ENCODE measurements around the gene CCNYL1. TPM values are rescaled to one million over a fixed set of nuclear protein-coding genes. Genes with fewer than 3 reads are reported as not detected.
"Not testable (repeated sequence)": the region's sequence is repeated elsewhere in the genome, so short reads cannot be mapped to it uniquely, and the experiment has no call there.

The CCNYL1 gene
- total RNA-seq, 1 donor from 2014 or later = 18.0 TPM

DNA sequence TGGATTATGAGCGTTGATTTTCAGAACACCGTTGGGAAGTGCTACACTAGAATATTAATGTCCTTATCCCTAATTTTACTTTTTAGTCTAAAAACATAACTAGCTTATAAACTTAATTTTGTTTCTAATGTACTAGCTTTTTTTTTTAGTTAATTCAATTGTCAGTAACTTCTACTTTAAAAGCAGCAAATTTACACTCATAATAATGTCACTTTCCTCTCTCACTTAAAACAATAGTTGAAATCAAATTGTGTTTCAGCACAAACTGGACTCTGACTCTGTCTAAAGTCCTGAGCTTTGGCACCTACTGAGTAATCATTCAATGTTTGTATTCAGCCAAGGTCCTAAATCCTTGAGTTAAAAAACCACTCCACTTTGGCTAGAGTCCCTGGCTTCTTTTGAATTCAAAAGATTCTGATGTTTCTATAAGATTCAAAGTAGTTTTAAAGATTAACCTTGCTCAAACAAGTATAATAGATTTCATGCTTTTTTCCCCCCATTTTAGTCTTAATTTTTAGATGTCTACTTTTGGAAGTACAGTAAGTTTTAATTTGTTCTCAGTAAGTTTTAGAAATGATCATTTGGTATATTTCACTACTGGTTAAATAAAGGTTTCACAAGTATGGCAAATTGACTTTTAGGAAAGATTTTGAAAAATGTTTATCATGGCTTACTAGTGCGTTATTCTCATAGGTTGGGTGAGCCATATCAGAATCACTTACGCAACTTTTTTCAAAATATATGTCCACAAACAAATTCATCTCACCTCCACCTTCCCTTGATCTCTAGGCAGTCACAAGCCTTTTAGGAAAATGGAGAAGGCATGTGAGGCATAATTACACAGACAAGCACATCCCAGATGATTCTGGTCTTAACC is 23.4 kb downstream of the CCNYL1 start:
- H3K36me3 Mint-ChIP-seq (ENCODE audit: unreplicated experiment) = no peaks in the 10 kb centered on the region
- H3K27ac Mint-ChIP-seq (ENCODE audit: unreplicated experiment) = no peak overlapping the region
- no peaks in the 10 kb centered on the region for H3K27me3 Mint-ChIP-seq (ENCODE audit: unreplicated experiment)
- no peak overlapping the region for H3K4me3 Mint-ChIP-seq (ENCODE audit: unreplicated experiment)
- TF ChIP-seq, protein P1, sequence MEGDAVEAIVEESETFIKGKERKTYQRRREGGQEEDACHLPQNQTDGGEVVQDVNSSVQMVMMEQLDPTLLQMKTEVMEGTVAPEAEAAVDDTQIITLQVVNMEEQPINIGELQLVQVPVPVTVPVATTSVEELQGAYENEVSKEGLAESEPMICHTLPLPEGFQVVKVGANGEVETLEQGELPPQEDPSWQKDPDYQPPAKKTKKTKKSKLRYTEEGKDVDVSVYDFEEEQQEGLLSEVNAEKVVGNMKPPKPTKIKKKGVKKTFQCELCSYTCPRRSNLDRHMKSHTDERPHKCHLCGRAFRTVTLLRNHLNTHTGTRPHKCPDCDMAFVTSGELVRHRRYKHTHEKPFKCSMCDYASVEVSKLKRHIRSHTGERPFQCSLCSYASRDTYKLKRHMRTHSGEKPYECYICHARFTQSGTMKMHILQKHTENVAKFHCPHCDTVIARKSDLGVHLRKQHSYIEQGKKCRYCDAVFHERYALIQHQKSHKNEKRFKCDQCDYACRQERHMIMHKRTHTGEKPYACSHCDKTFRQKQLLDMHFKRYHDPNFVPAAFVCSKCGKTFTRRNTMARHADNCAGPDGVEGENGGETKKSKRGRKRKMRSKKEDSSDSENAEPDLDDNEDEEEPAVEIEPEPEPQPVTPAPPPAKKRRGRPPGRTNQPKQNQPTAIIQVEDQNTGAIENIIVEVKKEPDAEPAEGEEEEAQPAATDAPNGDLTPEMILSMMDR (IDR thresholded peaks at IDR 0.05; ENCODE audit: partially characterized antibody, unreplicated experiment) = no peak
- no peaks in the 10 kb centered on the region for H3K4me1 Mint-ChIP-seq (ENCODE audit: low read depth, unreplicated experiment)
- no peaks in the 10 kb centered on the region for H3K9me3 Mint-ChIP-seq (ENCODE audit: unreplicated experiment)
- DNase-seq = no peak

DNA sequence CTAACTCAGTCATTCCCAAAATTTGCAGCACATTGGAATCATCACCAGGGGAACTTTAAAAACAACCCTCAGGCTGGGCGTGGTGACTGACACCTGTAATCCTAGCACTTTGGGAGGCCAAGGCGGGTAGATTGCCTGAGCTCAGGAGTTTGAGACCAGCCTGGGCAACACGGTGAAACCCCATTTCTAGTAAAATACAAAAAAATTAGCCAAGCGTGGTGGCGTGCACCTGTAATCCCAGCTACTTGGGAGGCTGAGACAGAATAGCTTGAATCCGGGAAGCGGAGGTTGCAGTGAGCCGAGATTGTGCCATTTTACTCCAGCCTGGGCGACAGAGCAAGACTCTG is 24.0 kb downstream of the CCNYL1 start:
- H3K27ac Mint-ChIP-seq (ENCODE audit: unreplicated experiment); H3K27me3 Mint-ChIP-seq (ENCODE audit: unreplicated experiment): not testable (repeated sequence)

DNA sequence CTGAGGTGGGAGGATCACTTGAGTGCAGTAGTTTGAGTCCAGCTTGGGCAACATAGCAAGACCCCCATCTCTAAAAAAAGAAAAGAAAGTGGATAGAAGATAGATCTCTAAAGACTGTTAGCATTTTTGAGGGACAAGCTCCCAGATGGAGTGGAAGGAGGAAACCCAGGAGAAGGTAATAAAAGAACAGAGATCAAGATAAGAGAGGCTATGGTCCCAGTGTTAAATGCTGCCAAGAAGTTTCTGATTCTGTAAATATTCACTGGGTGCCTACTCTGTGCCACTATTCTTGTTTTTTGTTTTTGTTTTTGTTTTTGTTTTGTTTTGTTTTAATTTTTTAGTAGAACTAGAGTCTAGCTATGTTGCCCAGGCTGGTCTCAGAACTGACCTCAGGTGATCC is 32.1 kb downstream of the CCNYL1 start:
- Mint-ChIP-seq H3K27me3 (ENCODE audit: unreplicated experiment) (no peaks in the 10 kb centered on the region), H3K4me3 (ENCODE audit: unreplicated experiment) (no peak overlapping the region), H3K27ac (ENCODE audit: unreplicated experiment) (no peak overlapping the region), H3K4me1 (ENCODE audit: low read depth, unreplicated experiment) (no peaks in the 10 kb centered on the region), H3K9me3 (ENCODE audit: unreplicated experiment) (no peaks in the 10 kb centered on the region), H3K36me3 (ENCODE audit: unreplicated experiment) (no peaks in the 10 kb centered on the region)
- TF ChIP-seq, protein P1 (IDR thresholded peaks at IDR 0.05; ENCODE audit: partially characterized antibody, unreplicated experiment) = no peak
- DNase-seq = no peak

More for the DNA sequence above, 24.0 kb downstream of the CCNYL1 start:
- H3K9me3 Mint-ChIP-seq (ENCODE audit: unreplicated experiment); DNase-seq; H3K4me3 Mint-ChIP-seq (ENCODE audit: unreplicated experiment); H3K36me3 Mint-ChIP-seq (ENCODE audit: unreplicated experiment); H3K4me1 Mint-ChIP-seq (ENCODE audit: low read depth, unreplicated experiment): not testable (repeated sequence)

DNA sequence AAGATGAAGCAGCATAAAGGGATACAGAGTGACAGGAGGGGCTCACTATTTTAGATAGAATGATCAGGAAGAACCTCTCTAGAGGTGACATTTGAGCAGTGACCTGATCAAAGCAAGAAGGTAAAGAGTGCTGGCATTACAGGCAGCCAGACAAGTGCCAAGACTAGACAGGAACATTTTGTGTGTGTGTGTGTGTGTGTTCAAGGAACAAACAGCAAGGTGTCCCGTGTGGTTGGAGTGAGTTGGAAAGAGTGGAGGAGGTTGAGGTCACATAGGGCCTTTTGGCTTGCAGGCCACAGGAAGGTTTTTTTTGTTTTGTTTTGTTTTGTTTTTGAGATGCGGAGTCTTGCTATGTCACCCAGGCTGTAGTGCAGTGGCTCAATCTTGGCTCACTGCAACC is 32.6 kb downstream of the CCNYL1 start:
- Mint-ChIP-seq H3K9me3 (ENCODE audit: unreplicated experiment) (no peaks in the 10 kb centered on the region), H3K36me3 (ENCODE audit: unreplicated experiment) (no peaks in the 10 kb centered on the region)
- TF ChIP-seq, protein P1 (IDR thresholded peaks at IDR 0.05; ENCODE audit: partially characterized antibody, unreplicated experiment) = no peak

DNA sequence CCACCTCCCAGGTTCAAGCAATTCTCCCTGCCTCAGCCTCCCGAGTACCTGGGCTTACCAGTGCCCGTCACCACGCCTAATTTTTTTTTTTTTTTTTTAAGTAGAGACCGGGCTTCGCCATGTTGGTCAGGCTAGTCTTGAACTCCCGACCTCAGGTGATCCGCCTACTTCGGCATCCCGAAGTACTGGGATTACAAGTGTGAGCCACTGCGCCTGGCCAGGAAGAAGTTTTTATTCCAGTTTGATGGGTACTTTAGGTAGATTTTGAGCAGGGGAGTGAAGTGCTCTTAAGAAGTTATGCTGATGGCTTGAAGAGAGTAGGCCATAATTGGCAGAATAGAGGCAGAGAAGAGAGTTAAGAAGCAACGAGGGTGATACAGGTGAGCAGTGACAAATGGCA is 33.0 kb downstream of the CCNYL1 start:
- no peak for DNase-seq
- H3K27me3 Mint-ChIP-seq (ENCODE audit: unreplicated experiment) = no peaks in the 10 kb centered on the region

More for the DNA sequence above, 32.6 kb downstream of the CCNYL1 start:
- Mint-ChIP-seq H3K27me3 (ENCODE audit: unreplicated experiment) (no peaks in the 10 kb centered on the region), H3K27ac (ENCODE audit: unreplicated experiment) (no peak overlapping the region), H3K4me1 (ENCODE audit: low read depth, unreplicated experiment) (no peaks in the 10 kb centered on the region), H3K4me3 (ENCODE audit: unreplicated experiment) (no peak overlapping the region)
- no peak for DNase-seq

More for the DNA sequence above, 33.0 kb downstream of the CCNYL1 start:
- no peak overlapping the region for H3K27ac Mint-ChIP-seq (ENCODE audit: unreplicated experiment)
- H3K9me3 Mint-ChIP-seq (ENCODE audit: unreplicated experiment) = no peaks in the 10 kb centered on the region
- no peaks in the 10 kb centered on the region for H3K4me1 Mint-ChIP-seq (ENCODE audit: low read depth, unreplicated experiment)
- H3K4me3 Mint-ChIP-seq (ENCODE audit: unreplicated experiment) = no peak overlapping the region
- no peaks in the 10 kb centered on the region for H3K36me3 Mint-ChIP-seq (ENCODE audit: unreplicated experiment)
- TF ChIP-seq, protein P1 (IDR thresholded peaks at IDR 0.05; ENCODE audit: partially characterized antibody, unreplicated experiment) = no peak
